CD4-positive, alpha-beta T cell (primary cell): Measurements from ENCODE around the gene KCTD16. TPM values are rescaled to one million over a fixed set of nuclear protein-coding genes. Genes with fewer than 3 reads are reported as not detected.

ENCODE experiments used
- ATAC-seq: fragments of 200-7000 bp; cut with Tn5 transposase; one replicate; pipeline ENCODE4 v1.10.0; 2022; ENCODE audit warnings: mild to moderate bottlenecking; ENCODE audit not compliant: poor library complexity
- CTCF ChIA-PET: fragments of 350-600 bp; sonication (Branson Sonifier 250); formaldehyde crosslinking; loops from one replicate; lab custom pipeline; 2021; ENCODE audit warnings: antibody characterized with exemption, inconsistent platforms; lab: Charles Lee
- POLR2A ChIA-PET: fragments of 350-600 bp; sonication (Branson Sonifier 250); formaldehyde crosslinking; loops from one replicate; lab custom pipeline; 2021; ENCODE audit warnings: antibody characterized with exemption, inconsistent platforms; lab: Charles Lee
- DNase-seq, 14 experiments: peaks; one replicate each; pipeline ENCODE4 v3.0.0-alpha.2; 2013 to 2020; ENCODE audit warnings: mixed read lengths in 2 of 14
- H3K27ac ChIP-seq, 2 donors: one replicate each; pipeline versions ENCODE4 v1.5.1 to v1.7.0; 2013; ENCODE audit warnings: low read length in 2 of 2, low read depth in 1 of 2, mild to moderate bottlenecking in 1 of 2
- H3K27me3 ChIP-seq, 2 experiments: 1 replicate in 1 of 2; 2 replicates in 1 of 2; pipeline versions ENCODE4 v1.6.1 to v1.7.0; 2013; ENCODE audit warnings: low read length in 2 of 2, control low read depth in 1 of 2, mild to moderate bottlenecking in 1 of 2, moderate library complexity in 1 of 2; ENCODE audit not compliant: insufficient read depth in 2 of 2, control insufficient read depth in 1 of 2
- H3K36me3 ChIP-seq: one replicate; pipeline ENCODE4 v1.6.1; 2013; ENCODE audit warnings: low read length, control low read depth; ENCODE audit not compliant: insufficient read depth
- H3K4me1 ChIP-seq: one replicate; pipeline ENCODE4 v1.6.1; 2013; ENCODE audit warnings: low read length, control low read depth; ENCODE audit not compliant: insufficient read depth
- H3K4me3 ChIP-seq: one replicate; pipeline ENCODE4 v1.5.1; 2013; ENCODE audit warnings: mild to moderate bottlenecking, low read length, moderate library complexity
- H3K9me3 ChIP-seq, 2 experiments: 1 replicate in 1 of 2; 2 replicates in 1 of 2; pipeline versions ENCODE4 v1.6.1 to v1.7.0; 2013; ENCODE audit warnings: low read length in 2 of 2, mild to moderate bottlenecking in 2 of 2, control low read depth in 1 of 2, moderate library complexity in 1 of 2; ENCODE audit not compliant: control insufficient read depth in 1 of 2, insufficient read depth in 1 of 2
- H3K27ac Mint-ChIP-seq: one replicate; pipeline ENCODE4 v1.8.0; 2020; ENCODE audit warnings: mixed read lengths
- H3K27me3 Mint-ChIP-seq: one replicate; pipeline ENCODE4 v1.8.0; 2021; ENCODE audit warnings: mixed read lengths
- H3K36me3 Mint-ChIP-seq: one replicate; pipeline ENCODE4 v1.8.0; 2021; ENCODE audit warnings: low read depth, mixed read lengths
- H3K4me1 Mint-ChIP-seq: one replicate; pipeline ENCODE4 v1.8.0; 2021; ENCODE audit warnings: low read depth, mixed read lengths
- H3K4me3 Mint-ChIP-seq: one replicate; pipeline ENCODE4 v1.8.0; 2020; ENCODE audit warnings: mild to moderate bottlenecking, mixed read lengths
- H3K9me3 Mint-ChIP-seq: one replicate; pipeline ENCODE4 v1.8.0; 2020; ENCODE audit warnings: mixed read lengths
- intact Hi-C, 2 experiments: fragments of 100-400 bp; cut with DNase I in 1 of 2; cut with micrococcal nuclease in 1 of 2; formaldehyde crosslinking; loops; one replicate each; pipeline versions ENCODE4 v1.15.1 to v1.9.0; 2023 to 2025; cut with DNase I, micrococcal nuclease
- total RNA-seq, 174 experiments: library from RNA in 2 of 174; stranded (reverse) in 2 of 174; gene quantifications; one replicate each; pipeline ENCODE4 v1.2.3 and lab custom pipeline; 2021 to 2026
- TF ChIP-seq, protein P1 (sequence below): fragments of 200-600 bp; IDR thresholded peaks from one replicate; pipeline ENCODE4 v1.8.0; 2022; ENCODE audit warnings: antibody characterized with exemption, mild to moderate bottlenecking

The KCTD16 gene
- total RNA-seq, 2 experiments from 2014 or later: not detected

DNA sequence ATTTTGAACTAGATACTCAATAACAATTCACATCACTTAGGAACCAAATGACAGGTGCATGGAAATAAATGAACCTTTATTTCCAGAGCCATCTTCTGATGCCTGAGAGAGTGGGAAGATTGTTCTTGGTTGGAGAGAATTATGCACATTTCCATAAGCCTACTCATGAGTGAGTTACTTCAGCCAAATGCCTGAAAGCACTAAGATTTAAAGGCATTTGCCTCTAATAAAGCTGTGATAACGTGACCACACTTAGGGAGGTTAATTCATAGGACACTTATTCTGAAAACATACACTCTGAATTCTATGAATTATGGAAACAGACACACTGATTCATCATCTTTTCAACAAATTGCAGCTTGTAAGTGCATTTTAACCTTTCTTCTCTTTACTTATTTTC is 40.0 kb downstream of the KCTD16 start:
- ATAC-seq (no peak), DNase-seq (no peak)
- Histone ChIP-seq H3K27ac (no peak overlapping the region), H3K36me3 (no peaks in the 10 kb centered on the region), H3K9me3 (no peaks in the 10 kb centered on the region), H3K4me3 (no peak overlapping the region), H3K4me1 (no peaks in the 10 kb centered on the region), H3K27me3 (peaks cover 14 to 39% of the 10 kb centered on the region in 2 experiments)
- peaks cover 1% of the 10 kb centered on the region for H3K4me1 Mint-ChIP-seq
- no peak overlapping the region for H3K27ac Mint-ChIP-seq
- TF ChIP-seq, protein P1, sequence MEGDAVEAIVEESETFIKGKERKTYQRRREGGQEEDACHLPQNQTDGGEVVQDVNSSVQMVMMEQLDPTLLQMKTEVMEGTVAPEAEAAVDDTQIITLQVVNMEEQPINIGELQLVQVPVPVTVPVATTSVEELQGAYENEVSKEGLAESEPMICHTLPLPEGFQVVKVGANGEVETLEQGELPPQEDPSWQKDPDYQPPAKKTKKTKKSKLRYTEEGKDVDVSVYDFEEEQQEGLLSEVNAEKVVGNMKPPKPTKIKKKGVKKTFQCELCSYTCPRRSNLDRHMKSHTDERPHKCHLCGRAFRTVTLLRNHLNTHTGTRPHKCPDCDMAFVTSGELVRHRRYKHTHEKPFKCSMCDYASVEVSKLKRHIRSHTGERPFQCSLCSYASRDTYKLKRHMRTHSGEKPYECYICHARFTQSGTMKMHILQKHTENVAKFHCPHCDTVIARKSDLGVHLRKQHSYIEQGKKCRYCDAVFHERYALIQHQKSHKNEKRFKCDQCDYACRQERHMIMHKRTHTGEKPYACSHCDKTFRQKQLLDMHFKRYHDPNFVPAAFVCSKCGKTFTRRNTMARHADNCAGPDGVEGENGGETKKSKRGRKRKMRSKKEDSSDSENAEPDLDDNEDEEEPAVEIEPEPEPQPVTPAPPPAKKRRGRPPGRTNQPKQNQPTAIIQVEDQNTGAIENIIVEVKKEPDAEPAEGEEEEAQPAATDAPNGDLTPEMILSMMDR: no peak
- no peaks in the 10 kb centered on the region for H3K36me3 Mint-ChIP-seq
- intact Hi-C loops: no loop called here
- ChIA-PET POLR2A (no interaction called here), CTCF (no interaction called here)
- no peaks in the 10 kb centered on the region for H3K9me3 Mint-ChIP-seq
- peaks cover 70% of the 10 kb centered on the region for H3K27me3 Mint-ChIP-seq
- no peak overlapping the region for H3K4me3 Mint-ChIP-seq

DNA sequence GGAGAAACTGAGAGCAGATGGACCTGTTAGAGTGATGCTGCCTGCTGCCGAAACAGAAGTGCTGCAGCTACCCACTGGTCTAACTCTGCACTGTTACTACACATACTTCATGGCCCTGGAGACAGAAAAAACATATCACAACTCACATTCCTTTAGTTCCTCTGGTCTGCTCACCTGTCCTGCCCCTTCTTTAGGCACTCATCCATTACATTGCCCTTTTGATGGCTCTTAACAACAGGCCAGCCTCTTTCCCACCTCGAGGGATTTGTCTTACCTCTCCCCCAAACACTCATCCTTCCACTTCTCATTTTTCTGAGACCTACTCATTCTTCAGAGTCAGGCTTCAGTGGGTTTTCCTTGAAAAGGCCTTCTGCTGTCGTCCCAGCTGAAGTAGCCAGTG is 49.2 kb downstream of the KCTD16 start:
- no peaks in the 10 kb centered on the region for H3K9me3 ChIP-seq
- TF ChIP-seq, protein P1: no peak
- Mint-ChIP-seq H3K9me3 (no peaks in the 10 kb centered on the region), H3K4me3 (no peak overlapping the region), H3K27ac (no peak overlapping the region), H3K36me3 (no peaks in the 10 kb centered on the region), H3K4me1 (no peaks in the 10 kb centered on the region), H3K27me3 (peaks cover 15% of the 10 kb centered on the region)
- no peaks in the 10 kb centered on the region for H3K36me3 ChIP-seq
- H3K4me3 ChIP-seq: no peak overlapping the region
- no peak overlapping the region for H3K27ac ChIP-seq
- CTCF ChIA-PET: no interaction called here
- H3K27me3 ChIP-seq: peaks cover 3 to 4% of the 10 kb centered on the region in 2 experiments
- ATAC-seq (no peak), DNase-seq (no peak)
- POLR2A ChIA-PET: no interaction called here
- no peaks in the 10 kb centered on the region for H3K4me1 ChIP-seq
- intact Hi-C loops: loop anchor here in 1 of 2 experiments (5.0 kb wide), 1 partner anchor 1597 kb away; no protein-coding TSS in a partner anchor

DNA sequence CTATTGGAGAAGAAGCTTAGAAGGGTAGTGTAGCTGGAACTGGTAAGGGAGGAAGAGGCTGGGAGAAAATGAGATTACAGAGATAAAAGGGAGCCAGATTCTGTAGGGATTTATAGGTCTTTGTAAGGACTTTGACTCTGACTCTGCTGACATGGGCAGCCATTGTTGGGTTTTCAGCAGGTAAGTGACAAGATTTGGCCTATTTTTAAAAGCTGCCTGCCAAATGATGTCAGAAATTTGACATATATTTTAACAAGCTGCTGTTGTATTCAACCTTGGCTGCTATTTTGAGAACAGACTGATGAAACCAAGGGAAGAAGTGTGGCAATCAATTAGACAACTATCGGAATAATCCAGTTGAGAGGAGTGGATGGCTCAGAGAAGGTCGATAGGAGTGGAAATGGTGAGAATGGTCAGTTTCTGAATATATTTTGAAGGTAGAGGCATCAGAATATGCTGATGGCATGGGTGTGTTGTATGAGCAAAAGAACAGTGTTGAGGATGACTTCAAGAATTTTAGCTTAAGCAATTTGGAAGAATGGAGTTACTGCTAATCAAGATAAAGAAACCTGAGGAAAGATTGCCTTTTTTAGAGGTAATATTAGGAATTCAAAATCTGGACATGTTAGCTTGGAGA is 56.8 kb downstream of the KCTD16 start:
- Histone ChIP-seq H3K9me3 (no peaks in the 10 kb centered on the region), H3K4me1 (no peaks in the 10 kb centered on the region), H3K4me3 (no peak overlapping the region), H3K27ac (no peak overlapping the region), H3K27me3 (peaks cover 0 to 6% of the 10 kb centered on the region in 2 experiments), H3K36me3 (no peaks in the 10 kb centered on the region)
- POLR2A ChIA-PET: no interaction called here
- Mint-ChIP-seq H3K4me3 (no peak overlapping the region), H3K27ac (no peak overlapping the region), H3K36me3 (no peaks in the 10 kb centered on the region), H3K4me1 (no peaks in the 10 kb centered on the region), H3K27me3 (peaks cover 12% of the 10 kb centered on the region), H3K9me3 (no peaks in the 10 kb centered on the region)
- DNase-seq: no peak
- TF ChIP-seq, protein P1: no peak
- intact Hi-C loops: no loop called here
- CTCF ChIA-PET: no interaction called here
- no peak for ATAC-seq
